Upper lobe of left lung (tissue), 4 donors: Measurements from ENCODE around the gene PODXL2.

ENCODE experiments used
- POLR2A ChIP-seq, 4 donors: fragments of 450-650 bp; IDR thresholded peaks; one replicate each; pipeline ENCODE4 v1.5.1; 2016 to 2017; ENCODE audit warnings: antibody characterized with exemption in 4 of 4, mild to moderate bottlenecking in 2 of 4
- POLR2AphosphoS5 ChIP-seq, 2 donors: sonication (generic); formaldehyde crosslinking; IDR thresholded peaks; one replicate each; pipeline ENCODE4 v1.5.1; 2017; ENCODE audit warnings: antibody characterized with exemption in 2 of 2

DNA sequence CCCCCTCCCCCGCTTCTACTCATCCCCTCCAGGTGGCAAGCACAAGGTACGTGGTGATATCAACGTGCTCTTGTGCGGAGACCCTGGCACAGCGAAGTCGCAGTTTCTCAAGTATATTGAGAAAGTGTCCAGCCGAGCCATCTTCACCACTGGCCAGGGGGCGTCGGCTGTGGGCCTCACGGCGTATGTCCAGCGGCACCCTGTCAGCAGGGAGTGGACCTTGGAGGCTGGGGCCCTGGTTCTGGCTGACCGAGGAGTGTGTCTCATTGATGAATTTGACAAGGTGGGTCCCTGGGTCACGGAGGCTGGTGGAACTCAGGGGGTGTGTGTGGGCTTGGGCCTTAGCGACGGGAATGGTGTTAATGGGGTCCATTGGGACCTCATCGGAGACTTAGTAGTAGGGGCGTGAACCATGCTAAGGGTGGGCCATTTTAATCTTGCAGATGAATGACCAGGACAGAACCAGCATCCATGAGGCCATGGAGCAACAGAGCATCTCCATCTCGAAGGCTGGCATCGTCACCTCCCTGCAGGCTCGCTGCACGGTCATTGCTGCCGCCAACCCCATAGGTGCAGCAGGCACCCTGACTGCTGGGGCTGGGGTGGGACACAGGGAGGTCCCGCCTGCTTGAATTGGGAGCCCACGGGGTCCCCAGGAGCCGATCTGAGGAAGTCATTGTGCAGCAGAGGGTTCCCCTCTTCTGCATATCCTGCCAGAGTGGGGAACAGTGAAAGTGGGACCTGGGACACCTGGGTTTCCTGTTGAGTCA, 12.0 kb upstream of the PODXL2 start:
- TF ChIP-seq POLR2AphosphoS5 (IDR thresholded peaks at IDR 0.05) (no peak), POLR2A (IDR thresholded peaks at IDR 0.05) (no peak)
